ENCODE measurements around the gene CPEB4.

CPEB4 gene

GRCh38 chr5:173858021-173858669 lies 30.0 kb upstream of the CPEB4 start (continued):
- TF ChIP-seq, protein P1, sequence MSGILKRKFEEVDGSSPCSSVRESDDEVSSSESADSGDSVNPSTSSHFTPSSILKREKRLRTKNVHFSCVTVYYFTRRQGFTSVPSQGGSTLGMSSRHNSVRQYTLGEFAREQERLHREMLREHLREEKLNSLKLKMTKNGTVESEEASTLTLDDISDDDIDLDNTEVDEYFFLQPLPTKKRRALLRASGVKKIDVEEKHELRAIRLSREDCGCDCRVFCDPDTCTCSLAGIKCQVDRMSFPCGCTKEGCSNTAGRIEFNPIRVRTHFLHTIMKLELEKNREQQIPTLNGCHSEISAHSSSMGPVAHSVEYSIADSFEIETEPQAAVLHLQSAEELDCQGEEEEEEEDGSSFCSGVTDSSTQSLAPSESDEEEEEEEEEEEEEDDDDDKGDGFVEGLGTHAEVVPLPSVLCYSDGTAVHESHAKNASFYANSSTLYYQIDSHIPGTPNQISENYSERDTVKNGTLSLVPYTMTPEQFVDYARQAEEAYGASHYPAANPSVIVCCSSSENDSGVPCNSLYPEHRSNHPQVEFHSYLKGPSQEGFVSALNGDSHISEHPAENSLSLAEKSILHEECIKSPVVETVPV (CRISPR knock-in tag; IDR thresholded peaks at IDR 0.05): no peak

GRCh38 chr5:173858670-173859407 lies 29.3 kb upstream of the CPEB4 start:
- no peak for TF ChIP-seq TOX (CRISPR knock-in tag; IDR thresholded peaks at IDR 0.05; ENCODE audit: borderline replicate concordance)
- TF ChIP-seq, protein P1 (CRISPR knock-in tag; IDR thresholded peaks at IDR 0.05): no peak
- TF ChIP-seq, protein P2, sequence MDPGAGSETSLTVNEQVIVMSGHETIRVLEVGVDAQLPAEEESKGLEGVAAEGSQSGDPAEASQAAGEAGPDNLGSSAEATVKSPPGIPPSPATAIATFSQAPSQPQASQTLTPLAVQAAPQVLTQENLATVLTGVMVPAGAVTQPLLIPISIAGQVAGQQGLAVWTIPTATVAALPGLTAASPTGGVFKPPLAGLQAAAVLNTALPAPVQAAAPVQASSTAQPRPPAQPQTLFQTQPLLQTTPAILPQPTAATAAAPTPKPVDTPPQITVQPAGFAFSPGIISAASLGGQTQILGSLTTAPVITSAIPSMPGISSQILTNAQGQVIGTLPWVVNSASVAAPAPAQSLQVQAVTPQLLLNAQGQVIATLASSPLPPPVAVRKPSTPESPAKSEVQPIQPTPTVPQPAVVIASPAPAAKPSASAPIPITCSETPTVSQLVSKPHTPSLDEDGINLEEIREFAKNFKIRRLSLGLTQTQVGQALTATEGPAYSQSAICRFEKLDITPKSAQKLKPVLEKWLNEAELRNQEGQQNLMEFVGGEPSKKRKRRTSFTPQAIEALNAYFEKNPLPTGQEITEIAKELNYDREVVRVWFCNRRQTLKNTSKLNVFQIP (CRISPR knock-in tag; IDR thresholded peaks at IDR 0.05; ENCODE audit: borderline replicate concordance, low read depth): no peak
- TF ChIP-seq, protein P3, sequence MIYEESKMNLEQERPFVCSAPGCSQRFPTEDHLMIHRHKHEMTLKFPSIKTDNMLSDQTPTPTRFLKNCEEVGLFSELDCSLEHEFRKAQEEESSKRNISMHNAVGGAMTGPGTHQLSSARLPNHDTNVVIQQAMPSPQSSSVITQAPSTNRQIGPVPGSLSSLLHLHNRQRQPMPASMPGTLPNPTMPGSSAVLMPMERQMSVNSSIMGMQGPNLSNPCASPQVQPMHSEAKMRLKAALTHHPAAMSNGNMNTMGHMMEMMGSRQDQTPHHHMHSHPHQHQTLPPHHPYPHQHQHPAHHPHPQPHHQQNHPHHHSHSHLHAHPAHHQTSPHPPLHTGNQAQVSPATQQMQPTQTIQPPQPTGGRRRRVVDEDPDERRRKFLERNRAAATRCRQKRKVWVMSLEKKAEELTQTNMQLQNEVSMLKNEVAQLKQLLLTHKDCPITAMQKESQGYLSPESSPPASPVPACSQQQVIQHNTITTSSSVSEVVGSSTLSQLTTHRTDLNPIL (CRISPR knock-in tag; IDR thresholded peaks at IDR 0.05; ENCODE audit: low read depth): no peak
- TF ChIP-seq ESRRG (CRISPR knock-in tag; IDR thresholded peaks at IDR 0.05): no peak
- TF ChIP-seq TSHZ2 (CRISPR knock-in tag; IDR thresholded peaks at IDR 0.05): no peak
- no peak for TF ChIP-seq TCF4 (CRISPR knock-in tag; IDR thresholded peaks at IDR 0.05; ENCODE audit: borderline replicate concordance)
- TF ChIP-seq RARB (CRISPR knock-in tag; IDR thresholded peaks at IDR 0.05): no peak
- no peak for TF ChIP-seq ZC3H10 (CRISPR knock-in tag; IDR thresholded peaks at IDR 0.05)
- TF ChIP-seq GLIS3 (CRISPR knock-in tag; IDR thresholded peaks at IDR 0.05): no peak
- TF ChIP-seq, protein P4, sequence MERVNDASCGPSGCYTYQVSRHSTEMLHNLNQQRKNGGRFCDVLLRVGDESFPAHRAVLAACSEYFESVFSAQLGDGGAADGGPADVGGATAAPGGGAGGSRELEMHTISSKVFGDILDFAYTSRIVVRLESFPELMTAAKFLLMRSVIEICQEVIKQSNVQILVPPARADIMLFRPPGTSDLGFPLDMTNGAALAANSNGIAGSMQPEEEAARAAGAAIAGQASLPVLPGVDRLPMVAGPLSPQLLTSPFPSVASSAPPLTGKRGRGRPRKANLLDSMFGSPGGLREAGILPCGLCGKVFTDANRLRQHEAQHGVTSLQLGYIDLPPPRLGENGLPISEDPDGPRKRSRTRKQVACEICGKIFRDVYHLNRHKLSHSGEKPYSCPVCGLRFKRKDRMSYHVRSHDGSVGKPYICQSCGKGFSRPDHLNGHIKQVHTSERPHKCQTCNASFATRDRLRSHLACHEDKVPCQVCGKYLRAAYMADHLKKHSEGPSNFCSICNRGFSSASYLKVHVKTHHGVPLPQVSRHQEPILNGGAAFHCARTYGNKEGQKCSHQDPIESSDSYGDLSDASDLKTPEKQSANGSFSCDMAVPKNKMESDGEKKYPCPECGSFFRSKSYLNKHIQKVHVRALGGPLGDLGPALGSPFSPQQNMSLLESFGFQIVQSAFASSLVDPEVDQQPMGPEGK (CRISPR knock-in tag; IDR thresholded peaks at IDR 0.05; ENCODE audit: borderline replicate concordance): no peak
- TF ChIP-seq PPARA (CRISPR knock-in tag; IDR thresholded peaks at IDR 0.05; ENCODE audit: borderline replicate concordance): no peak
- no peak for TF ChIP-seq ZNF8 (CRISPR knock-in tag; IDR thresholded peaks at IDR 0.05)
- no peak for TF ChIP-seq ISL1 (CRISPR knock-in tag; IDR thresholded peaks at IDR 0.05)
- ATAC-seq: no peak

GRCh38 chr5:173859408-173860159 lies 28.6 kb upstream of the CPEB4 start:
- no peak for ATAC-seq
- TF ChIP-seq TCF4 (CRISPR knock-in tag; IDR thresholded peaks at IDR 0.05; ENCODE audit: borderline replicate concordance) (no peak), GLIS3 (CRISPR knock-in tag; IDR thresholded peaks at IDR 0.05) (no peak), ZNF70 (CRISPR knock-in tag; IDR thresholded peaks at IDR 0.05) (no peak), ZC3H10 (CRISPR knock-in tag; IDR thresholded peaks at IDR 0.05) (no peak), SNAI2 (CRISPR knock-in tag; IDR thresholded peaks at IDR 0.05) (no peak), ESRRG (CRISPR knock-in tag; IDR thresholded peaks at IDR 0.05) (no peak), ZNF565 (CRISPR knock-in tag; conservative IDR thresholded peaks at IDR 0.05; ENCODE audit: low read depth) (no peak), CSDC2 (CRISPR knock-in tag; IDR thresholded peaks at IDR 0.05) (no peak), OSR1 (CRISPR knock-in tag; IDR thresholded peaks at IDR 0.05) (no peak), BACH2 (CRISPR knock-in tag; IDR thresholded peaks at IDR 0.05; ENCODE audit: borderline replicate concordance) (no peak)
- TF ChIP-seq, protein P1 (CRISPR knock-in tag; IDR thresholded peaks at IDR 0.05): no peak
- TF ChIP-seq, protein P4 (CRISPR knock-in tag; IDR thresholded peaks at IDR 0.05; ENCODE audit: borderline replicate concordance): no peak

Data from SK-N-SH treated with all-trans-retinoic acid at 6 μM for 48 hours (cell line).